GM23338 (cell line): Measurements from ENCODE around the gene EBNA1BP2. TPM values are rescaled to one million over a fixed set of nuclear protein-coding genes. Genes with fewer than 3 reads are reported as not detected.

Experiments used
- ATAC-seq: fragments of 200-7000 bp; cut with Tn5 transposase; 3 replicates; pipeline ENCODE4 v1.9.1; 2020
- DNase-seq: peaks from one replicate; pipeline ENCODE4 v3.0.0-alpha.2; 2015; ENCODE audit warnings: low spot score
- H2AFZ ChIP-seq: fragments of 200-600 bp; sonication (generic); 2 replicates; pipeline ENCODE4 v1.8.0; 2016; ENCODE audit warnings: antibody characterized with exemption, mild to moderate bottlenecking, moderate library complexity
- H3F3A ChIP-seq: fragments of 200-600 bp; sonication (generic); replicated peaks from 2 replicates; pipeline ENCODE4 v1.8.0; 2017; ENCODE audit warnings: antibody characterized with exemption, mixed run types, low read depth
- H3K27ac ChIP-seq: fragments of 200-600 bp; sonication (generic); 2 replicates; pipeline ENCODE4 v1.6.1; 2016; ENCODE audit warnings: low read depth
- H3K27me3 ChIP-seq: fragments of 200-600 bp; sonication (generic); 2 replicates; pipeline ENCODE4 v1.8.0; 2016; ENCODE audit warnings: mild to moderate bottlenecking, mixed run types, moderate library complexity; ENCODE audit not compliant: insufficient read depth
- H3K36me3 ChIP-seq: fragments of 200-600 bp; sonication (generic); 2 replicates; pipeline ENCODE4 v1.8.0; 2016; ENCODE audit warnings: mild to moderate bottlenecking; ENCODE audit not compliant: insufficient read depth
- H3K4me1 ChIP-seq: fragments of 200-600 bp; sonication (generic); 2 replicates; pipeline ENCODE4 v1.8.0; 2016; ENCODE audit warnings: mild to moderate bottlenecking, moderate library complexity; ENCODE audit not compliant: insufficient read depth
- H3K4me2 ChIP-seq: fragments of 200-600 bp; sonication (generic); 2 replicates; pipeline ENCODE4 v1.7.1; 2017; ENCODE audit warnings: mixed run types
- H3K4me3 ChIP-seq: fragments of 200-600 bp; sonication (generic); 2 replicates; pipeline ENCODE4 v1.6.1; 2016; ENCODE audit warnings: mixed run types
- H3K79me2 ChIP-seq: fragments of 200-600 bp; sonication (generic); replicated peaks from 2 replicates; pipeline ENCODE4 v1.8.0; 2017; ENCODE audit warnings: mild to moderate bottlenecking; ENCODE audit not compliant: insufficient read depth
- H3K9me2 ChIP-seq: fragments of 200-600 bp; sonication (generic); 2 replicates; pipeline ENCODE4 v1.8.0; 2017; ENCODE audit not compliant: insufficient read depth
- H4K20me1 ChIP-seq: fragments of 200-600 bp; sonication (generic); replicated peaks from 2 replicates; pipeline ENCODE4 v1.8.0; 2017; ENCODE audit warnings: mild to moderate bottlenecking; ENCODE audit not compliant: insufficient read depth
- H3K27ac Mint-ChIP-seq: 2 replicates; pipeline ENCODE4 v1.8.0; 2020; ENCODE audit warnings: inconsistent platforms, mild to moderate bottlenecking, moderate library complexity, mixed read lengths
- H3K27me3 Mint-ChIP-seq: 3 replicates; pipeline ENCODE4 v1.8.0; 2022; ENCODE audit warnings: low read depth, mild to moderate bottlenecking, moderate library complexity, mixed read lengths, inconsistent platforms; ENCODE audit not compliant: insufficient read depth, poor library complexity
- H3K36me3 Mint-ChIP-seq: 3 replicates; pipeline ENCODE4 v1.8.0; 2021; ENCODE audit warnings: low read depth, mild to moderate bottlenecking, inconsistent platforms, moderate library complexity, mixed read lengths
- H3K4me1 Mint-ChIP-seq: 3 replicates; pipeline ENCODE4 v1.8.0; 2020; ENCODE audit warnings: mild to moderate bottlenecking, inconsistent platforms, mixed read lengths
- H3K4me3 Mint-ChIP-seq: 3 replicates; pipeline ENCODE4 v1.8.0; 2021; ENCODE audit warnings: moderate library complexity, mild to moderate bottlenecking, inconsistent platforms, mixed read lengths
- H3K9me3 Mint-ChIP-seq: 3 replicates; pipeline ENCODE4 v1.8.0; 2020; ENCODE audit warnings: moderate library complexity, mild to moderate bottlenecking, inconsistent platforms, mixed read lengths
- CREB1 ChIP-seq: fragments of 250-450 bp; sonication (Bioruptor Pico); IDR thresholded peaks from 2 replicates; pipeline ENCODE4 v1.5.0; 2020; ENCODE audit warnings: low read depth, mild to moderate bottlenecking, moderate library complexity
- EZH2 ChIP-seq: fragments of 200-600 bp; sonication (generic); IDR thresholded peaks from one replicate; pipeline ENCODE4 v1.8.0; 2017; ENCODE audit warnings: antibody characterized with exemption, mild to moderate bottlenecking, low read depth; ENCODE audit not compliant: unreplicated experiment
- EZH2phosphoT487 ChIP-seq: fragments of 200-600 bp; sonication (generic); IDR thresholded peaks from one replicate; pipeline ENCODE4 v1.8.1; 2018; ENCODE audit warnings: antibody characterized with exemption; ENCODE audit not compliant: unreplicated experiment
- ZNF331 ChIP-seq: fragments of 250-450 bp; sonication (Bioruptor Pico); IDR thresholded peaks from 2 replicates; pipeline ENCODE4 v1.5.0; 2020; ENCODE audit warnings: low read depth, mild to moderate bottlenecking, moderate library complexity
- polyA plus RNA-seq: library from polyadenylated mRNA; unstranded; fragments of >200 nt; fragmentation: Nextera tagmentation; extraction: Ambion mirVana; gene quantifications from 2 replicates; pipeline ENCODE4 v1.2.1, GENCODE V29; 2016
- total RNA-seq: library from RNA; depleted of rRNA; stranded (reverse); fragments of >200 nt; shearing (Covaris generic); gene quantifications from 2 replicates; pipeline ENCODE4 v1.2.3, GENCODE V29; 2014
- TF ChIP-seq, protein P1 (sequence below): fragments of 250-450 bp; sonication (Bioruptor Pico); IDR thresholded peaks from 2 replicates; pipeline ENCODE4 v1.5.0; 2020; ENCODE audit warnings: mild to moderate bottlenecking, moderate library complexity
- TF ChIP-seq, protein P2 (sequence below), 2 experiments: fragments of 200-600 bp in 1 of 2; sonication (generic) in 1 of 2; conservative IDR thresholded peaks; 2 replicates each; pipeline versions ENCODE4 v1.5.1 to v1.6.1; 2016 to 2017; ENCODE audit warnings: antibody characterized with exemption in 2 of 2, low read depth in 2 of 2, mild to moderate bottlenecking in 2 of 2, moderate library complexity in 1 of 2
- TF ChIP-seq, protein P3 (sequence below): IDR thresholded peaks from one replicate; pipeline ENCODE4 v1.6.1; 2018; ENCODE audit warnings: antibody characterized with exemption; ENCODE audit not compliant: unreplicated experiment

EBNA1BP2 gene
- total and polyA plus RNA-seq, 2 experiments from 2014 or later: 130 to 249 TPM

DNA sequence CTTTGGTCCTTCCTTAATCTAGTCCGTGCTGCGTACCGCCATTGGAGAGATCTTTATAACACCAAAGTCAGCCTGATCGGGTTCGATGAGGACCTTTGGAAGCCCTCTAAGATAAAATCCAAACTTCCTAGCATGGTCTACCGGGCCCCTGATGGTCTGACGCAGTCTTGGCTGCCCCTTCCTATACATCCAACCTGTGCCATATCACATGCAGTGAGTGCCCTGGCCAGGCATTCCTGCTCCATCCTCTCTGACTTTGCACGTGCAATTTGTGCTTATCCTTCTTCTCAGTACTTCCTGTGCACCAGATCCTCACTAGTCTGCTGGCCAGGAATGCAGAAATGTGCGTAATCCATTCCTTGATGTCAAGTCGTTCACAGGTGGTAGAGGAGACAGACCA is 45.7 kb upstream of the EBNA1BP2 start (continued):
- TF ChIP-seq, protein P1, sequence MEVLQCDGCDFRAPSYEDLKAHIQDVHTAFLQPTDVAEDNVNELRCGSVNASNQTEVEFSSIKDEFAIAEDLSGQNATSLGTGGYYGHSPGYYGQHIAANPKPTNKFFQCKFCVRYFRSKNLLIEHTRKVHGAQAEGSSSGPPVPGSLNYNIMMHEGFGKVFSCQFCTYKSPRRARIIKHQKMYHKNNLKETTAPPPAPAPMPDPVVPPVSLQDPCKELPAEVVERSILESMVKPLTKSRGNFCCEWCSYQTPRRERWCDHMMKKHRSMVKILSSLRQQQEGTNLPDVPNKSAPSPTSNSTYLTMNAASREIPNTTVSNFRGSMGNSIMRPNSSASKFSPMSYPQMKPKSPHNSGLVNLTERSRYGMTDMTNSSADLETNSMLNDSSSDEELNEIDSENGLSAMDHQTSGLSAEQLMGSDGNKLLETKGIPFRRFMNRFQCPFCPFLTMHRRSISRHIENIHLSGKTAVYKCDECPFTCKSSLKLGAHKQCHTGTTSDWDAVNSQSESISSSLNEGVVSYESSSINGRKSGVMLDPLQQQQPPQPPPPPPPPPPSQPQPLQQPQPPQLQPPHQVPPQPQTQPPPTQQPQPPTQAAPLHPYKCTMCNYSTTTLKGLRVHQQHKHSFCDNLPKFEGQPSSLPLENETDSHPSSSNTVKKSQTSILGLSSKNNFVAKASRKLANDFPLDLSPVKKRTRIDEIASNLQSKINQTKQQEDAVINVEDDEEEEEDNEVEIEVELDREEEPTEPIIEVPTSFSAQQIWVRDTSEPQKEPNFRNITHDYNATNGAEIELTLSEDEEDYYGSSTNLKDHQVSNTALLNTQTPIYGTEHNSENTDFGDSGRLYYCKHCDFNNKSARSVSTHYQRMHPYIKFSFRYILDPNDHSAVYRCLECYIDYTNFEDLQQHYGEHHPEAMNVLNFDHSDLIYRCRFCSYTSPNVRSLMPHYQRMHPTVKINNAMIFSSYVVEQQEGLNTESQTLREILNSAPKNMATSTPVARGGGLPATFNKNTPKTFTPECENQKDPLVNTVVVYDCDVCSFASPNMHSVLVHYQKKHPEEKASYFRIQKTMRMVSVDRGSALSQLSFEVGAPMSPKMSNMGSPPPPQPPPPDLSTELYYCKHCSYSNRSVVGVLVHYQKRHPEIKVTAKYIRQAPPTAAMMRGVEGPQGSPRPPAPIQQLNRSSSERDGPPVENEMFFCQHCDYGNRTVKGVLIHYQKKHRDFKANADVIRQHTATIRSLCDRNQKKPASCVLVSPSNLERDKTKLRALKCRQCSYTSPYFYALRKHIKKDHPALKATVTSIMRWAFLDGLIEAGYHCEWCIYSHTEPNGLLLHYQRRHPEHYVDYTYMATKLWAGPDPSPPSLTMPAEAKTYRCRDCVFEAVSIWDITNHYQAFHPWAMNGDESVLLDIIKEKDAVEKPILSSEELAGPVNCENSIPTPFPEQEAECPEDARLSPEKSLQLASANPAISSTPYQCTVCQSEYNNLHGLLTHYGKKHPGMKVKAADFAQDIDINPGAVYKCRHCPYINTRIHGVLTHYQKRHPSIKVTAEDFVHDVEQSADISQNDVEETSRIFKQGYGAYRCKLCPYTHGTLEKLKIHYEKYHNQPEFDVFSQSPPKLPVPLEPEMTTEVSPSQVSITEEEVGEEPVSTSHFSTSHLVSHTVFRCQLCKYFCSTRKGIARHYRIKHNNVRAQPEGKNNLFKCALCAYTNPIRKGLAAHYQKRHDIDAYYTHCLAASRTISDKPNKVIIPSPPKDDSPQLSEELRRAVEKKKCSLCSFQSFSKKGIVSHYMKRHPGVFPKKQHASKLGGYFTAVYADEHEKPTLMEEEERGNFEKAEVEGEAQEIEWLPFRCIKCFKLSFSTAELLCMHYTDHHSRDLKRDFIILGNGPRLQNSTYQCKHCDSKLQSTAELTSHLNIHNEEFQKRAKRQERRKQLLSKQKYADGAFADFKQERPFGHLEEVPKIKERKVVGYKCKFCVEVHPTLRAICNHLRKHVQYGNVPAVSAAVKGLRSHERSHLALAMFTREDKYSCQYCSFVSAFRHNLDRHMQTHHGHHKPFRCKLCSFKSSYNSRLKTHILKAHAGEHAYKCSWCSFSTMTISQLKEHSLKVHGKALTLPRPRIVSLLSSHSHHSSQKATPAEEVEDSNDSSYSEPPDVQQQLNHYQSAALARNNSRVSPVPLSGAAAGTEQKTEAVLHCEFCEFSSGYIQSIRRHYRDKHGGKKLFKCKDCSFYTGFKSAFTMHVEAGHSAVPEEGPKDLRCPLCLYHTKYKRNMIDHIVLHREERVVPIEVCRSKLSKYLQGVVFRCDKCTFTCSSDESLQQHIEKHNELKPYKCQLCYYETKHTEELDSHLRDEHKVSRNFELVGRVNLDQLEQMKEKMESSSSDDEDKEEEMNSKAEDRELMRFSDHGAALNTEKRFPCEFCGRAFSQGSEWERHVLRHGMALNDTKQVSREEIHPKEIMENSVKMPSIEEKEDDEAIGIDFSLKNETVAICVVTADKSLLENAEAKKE (CRISPR knock-in tag): no peak

DNA sequence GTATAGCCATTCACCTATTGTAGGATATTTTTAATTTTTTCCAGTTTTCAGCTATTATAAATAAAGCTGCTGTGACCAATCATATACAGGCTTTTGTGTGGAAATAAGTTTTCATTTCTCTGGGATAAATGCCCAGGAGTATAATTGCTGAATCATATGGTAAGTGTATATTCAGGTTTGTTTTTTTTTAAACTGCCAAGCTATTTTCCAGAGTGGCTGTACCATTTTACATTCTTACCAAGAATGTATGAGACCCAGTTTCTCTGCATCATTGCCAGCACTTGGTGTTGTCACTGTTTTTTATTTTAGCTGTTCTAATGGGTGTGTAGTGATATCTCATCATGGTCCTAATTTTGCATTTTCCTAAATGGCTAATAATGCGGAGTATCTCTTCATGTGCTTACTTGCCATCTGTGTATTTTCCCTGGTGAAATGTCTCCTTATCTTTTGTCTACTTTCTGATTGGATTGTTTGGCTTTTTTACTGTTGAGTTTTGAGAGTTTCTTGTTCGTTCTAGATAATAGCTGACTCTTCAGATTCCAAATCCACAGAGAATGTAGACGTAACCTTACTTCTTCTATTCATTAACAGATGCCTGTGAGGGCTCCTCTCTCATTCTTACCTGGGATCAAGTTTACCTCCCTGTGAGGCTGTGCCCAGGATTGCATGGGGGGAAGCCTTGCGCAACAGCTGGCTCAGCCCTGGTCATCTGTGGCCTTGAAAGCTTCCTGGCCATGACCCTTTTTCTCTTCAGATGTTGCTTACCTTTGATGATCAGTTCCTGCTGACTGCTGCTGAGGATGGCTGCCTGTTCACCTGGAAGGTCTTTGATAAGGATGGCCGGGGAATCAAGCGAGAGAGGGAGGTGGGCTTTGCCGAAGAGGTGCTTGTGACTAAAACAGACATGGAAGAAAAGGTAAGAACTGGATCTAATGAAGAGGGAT is 42.7 kb upstream of the EBNA1BP2 start:
- H3K4me2 ChIP-seq: no peak overlapping the region
- H3K9me3 Mint-ChIP-seq: no peaks in the 10 kb centered on the region; the same call in 2 of the 3 replicates
- H2AFZ ChIP-seq: no peak overlapping the region
- no peak for TF ChIP-seq EZH2
- TF ChIP-seq, protein P2, sequence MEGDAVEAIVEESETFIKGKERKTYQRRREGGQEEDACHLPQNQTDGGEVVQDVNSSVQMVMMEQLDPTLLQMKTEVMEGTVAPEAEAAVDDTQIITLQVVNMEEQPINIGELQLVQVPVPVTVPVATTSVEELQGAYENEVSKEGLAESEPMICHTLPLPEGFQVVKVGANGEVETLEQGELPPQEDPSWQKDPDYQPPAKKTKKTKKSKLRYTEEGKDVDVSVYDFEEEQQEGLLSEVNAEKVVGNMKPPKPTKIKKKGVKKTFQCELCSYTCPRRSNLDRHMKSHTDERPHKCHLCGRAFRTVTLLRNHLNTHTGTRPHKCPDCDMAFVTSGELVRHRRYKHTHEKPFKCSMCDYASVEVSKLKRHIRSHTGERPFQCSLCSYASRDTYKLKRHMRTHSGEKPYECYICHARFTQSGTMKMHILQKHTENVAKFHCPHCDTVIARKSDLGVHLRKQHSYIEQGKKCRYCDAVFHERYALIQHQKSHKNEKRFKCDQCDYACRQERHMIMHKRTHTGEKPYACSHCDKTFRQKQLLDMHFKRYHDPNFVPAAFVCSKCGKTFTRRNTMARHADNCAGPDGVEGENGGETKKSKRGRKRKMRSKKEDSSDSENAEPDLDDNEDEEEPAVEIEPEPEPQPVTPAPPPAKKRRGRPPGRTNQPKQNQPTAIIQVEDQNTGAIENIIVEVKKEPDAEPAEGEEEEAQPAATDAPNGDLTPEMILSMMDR (conservative IDR thresholded peaks at IDR 0.05; ENCODE audit: low read depth in 2 of 2): no peak
- no peak for TF ChIP-seq CREB1 (CRISPR knock-in tag)
- TF ChIP-seq EZH2phosphoT487: no peak
- TF ChIP-seq ZNF331 (CRISPR knock-in tag): no peak
- TF ChIP-seq, protein P3, sequence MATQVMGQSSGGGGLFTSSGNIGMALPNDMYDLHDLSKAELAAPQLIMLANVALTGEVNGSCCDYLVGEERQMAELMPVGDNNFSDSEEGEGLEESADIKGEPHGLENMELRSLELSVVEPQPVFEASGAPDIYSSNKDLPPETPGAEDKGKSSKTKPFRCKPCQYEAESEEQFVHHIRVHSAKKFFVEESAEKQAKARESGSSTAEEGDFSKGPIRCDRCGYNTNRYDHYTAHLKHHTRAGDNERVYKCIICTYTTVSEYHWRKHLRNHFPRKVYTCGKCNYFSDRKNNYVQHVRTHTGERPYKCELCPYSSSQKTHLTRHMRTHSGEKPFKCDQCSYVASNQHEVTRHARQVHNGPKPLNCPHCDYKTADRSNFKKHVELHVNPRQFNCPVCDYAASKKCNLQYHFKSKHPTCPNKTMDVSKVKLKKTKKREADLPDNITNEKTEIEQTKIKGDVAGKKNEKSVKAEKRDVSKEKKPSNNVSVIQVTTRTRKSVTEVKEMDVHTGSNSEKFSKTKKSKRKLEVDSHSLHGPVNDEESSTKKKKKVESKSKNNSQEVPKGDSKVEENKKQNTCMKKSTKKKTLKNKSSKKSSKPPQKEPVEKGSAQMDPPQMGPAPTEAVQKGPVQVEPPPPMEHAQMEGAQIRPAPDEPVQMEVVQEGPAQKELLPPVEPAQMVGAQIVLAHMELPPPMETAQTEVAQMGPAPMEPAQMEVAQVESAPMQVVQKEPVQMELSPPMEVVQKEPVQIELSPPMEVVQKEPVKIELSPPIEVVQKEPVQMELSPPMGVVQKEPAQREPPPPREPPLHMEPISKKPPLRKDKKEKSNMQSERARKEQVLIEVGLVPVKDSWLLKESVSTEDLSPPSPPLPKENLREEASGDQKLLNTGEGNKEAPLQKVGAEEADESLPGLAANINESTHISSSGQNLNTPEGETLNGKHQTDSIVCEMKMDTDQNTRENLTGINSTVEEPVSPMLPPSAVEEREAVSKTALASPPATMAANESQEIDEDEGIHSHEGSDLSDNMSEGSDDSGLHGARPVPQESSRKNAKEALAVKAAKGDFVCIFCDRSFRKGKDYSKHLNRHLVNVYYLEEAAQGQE: no peak

More for the DNA sequence above, 42.7 kb upstream of the EBNA1BP2 start:
- Histone ChIP-seq H3K4me3 (no peak overlapping the region), H3K9me2 (peaks cover 4% of the 10 kb centered on the region; the same call in 1 of the 2 replicates), H3F3A (no peaks in the 10 kb centered on the region), H3K79me2 (no peaks in the 10 kb centered on the region), H3K36me3 (no peaks in the 10 kb centered on the region), H4K20me1 (no peaks in the 10 kb centered on the region), H3K27ac (no peak overlapping the region), H3K4me1 (peaks cover 4% of the 10 kb centered on the region; the same call in 1 of the 2 replicates), H3K27me3 (no peaks in the 10 kb centered on the region)
- H3K4me3 Mint-ChIP-seq: no peak overlapping the region
- H3K27ac Mint-ChIP-seq: no peak overlapping the region
- DNase-seq (no peak), ATAC-seq (no peak)
- H3K36me3 Mint-ChIP-seq: no peaks in the 10 kb centered on the region
- peaks cover 5% of the 10 kb centered on the region; the same call in 2 of the 3 replicates for H3K4me1 Mint-ChIP-seq
- H3K27me3 Mint-ChIP-seq: peaks cover 7% of the 10 kb centered on the region
